BLaER1 treated with 17β-estradiol and CSF1 and Interleukin-3, amounts not matched to agents 10 nM and 100 nM (cell line): Measurements from ENCODE around the gene RNF113A.
"Not testable (repeated sequence)": the region's sequence is repeated elsewhere in the genome, so short reads cannot be mapped to it uniquely, and the experiment has no call there.

Experiments
- H3K27ac ChIP-seq, 11 experiments: shearing (Covaris generic); formaldehyde crosslinking; 2 replicates each; pipeline ENCODE4 v1.8.1; 2022
- H3K27me3 ChIP-seq, 11 experiments: shearing (Covaris generic); formaldehyde crosslinking; 2 replicates each; pipeline ENCODE4 v1.8.1; 2022
- H3K36me3 ChIP-seq, 11 experiments: shearing (Covaris generic); formaldehyde crosslinking; 2 replicates each; pipeline ENCODE4 v1.8.1; 2022
- H3K4me1 ChIP-seq, 10 experiments: shearing (Covaris generic); formaldehyde crosslinking; 2 replicates each; pipeline ENCODE4 v1.8.1; 2022
- H3K4me2 ChIP-seq, 11 experiments: shearing (Covaris generic); formaldehyde crosslinking; 2 replicates each; pipeline ENCODE4 v1.8.1; 2022
- H3K4me3 ChIP-seq, 10 experiments: shearing (Covaris generic); formaldehyde crosslinking; 2 replicates each; pipeline ENCODE4 v1.8.1; 2022
- H3K9ac ChIP-seq, 11 experiments: shearing (Covaris generic); formaldehyde crosslinking; 2 replicates each; pipeline ENCODE4 v1.8.1; 2022
- H3K9me3 ChIP-seq, 11 experiments: shearing (Covaris generic); formaldehyde crosslinking; replicated peaks in 1 of 11; 2 replicates each; pipeline ENCODE4 v1.8.1; 2022
- H4K20me1 ChIP-seq, 11 experiments: shearing (Covaris generic); formaldehyde crosslinking; 2 replicates each; pipeline ENCODE4 v1.8.1; 2022
- Cebpa-rat ChIP-seq, 11 experiments: shearing (Covaris generic); IDR thresholded peaks; 2 replicates each; pipeline ENCODE4 v1.8.1; 2022

RNF113A gene

DNA sequence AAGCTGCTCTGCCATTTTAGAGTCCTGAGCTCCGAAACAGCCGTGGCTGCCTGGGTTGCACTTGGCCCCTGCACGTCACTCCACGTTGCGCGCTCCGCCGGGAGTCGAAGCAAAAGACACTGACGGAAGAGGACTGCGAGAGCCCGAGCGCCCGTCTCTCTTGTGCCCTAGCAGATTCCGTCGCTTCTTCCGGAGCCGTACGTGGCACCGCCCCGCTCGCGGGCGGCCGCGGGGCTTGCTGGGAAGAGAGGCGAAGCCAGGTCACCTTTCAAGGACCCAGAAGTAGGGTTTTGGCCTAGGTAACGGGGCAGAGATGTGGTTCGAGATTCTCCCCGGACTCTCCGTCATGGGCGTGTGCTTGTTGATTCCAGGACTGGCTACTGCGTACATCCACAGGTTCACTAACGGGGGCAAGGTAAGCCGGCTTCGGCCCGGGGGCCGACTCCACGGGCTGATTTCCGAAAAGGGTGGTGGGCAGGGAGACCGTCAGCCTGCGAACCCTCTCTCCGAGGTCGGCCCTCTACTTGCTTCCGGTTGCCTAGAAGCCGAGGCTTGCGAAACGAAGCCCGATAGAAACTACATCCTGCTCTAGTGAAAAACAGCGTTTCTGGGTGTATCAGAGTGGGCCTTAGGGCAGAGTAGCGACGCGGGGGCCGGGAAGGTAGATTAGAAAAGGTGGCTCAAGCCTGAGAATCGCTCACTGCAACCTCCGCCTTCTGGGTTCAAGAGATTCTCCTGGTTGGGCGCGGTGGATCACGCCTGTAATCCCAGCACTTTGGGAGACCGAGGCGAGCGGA lies at the start of gene RNF113A, which contains the start of gene NDUFA1:
RNF113A (minus strand) TSS at position 135 of the 797 bp plus-strand sequence; CDS start at position 15, 120 bp downstream.
NDUFA1 (plus strand) TSS at position 234 of the 797 bp plus-strand sequence; CDS start at position 314, 80 bp downstream.
- peak within 1 kb of the TSS; percentile 89 to 95 (median 92) for H3K27ac ChIP-seq
- peaks cover 8 to 22% (median 13%) of the 10 kb centered on the region in 10 experiments; a peak in 17 of 20 replicates for H3K4me1 ChIP-seq
- peak in 2 of 11 experiments; percentile 12 to 23; a peak in 1 of 22 replicates for TF ChIP-seq Cebpa-rat (IDR thresholded peaks at IDR 0.05)
- peak within 1 kb of the TSS; percentile 62 to 78 (median 72) for H3K4me3 ChIP-seq
- peaks cover 12 to 37% (median 23%) of the 10 kb centered on the region in 11 experiments; a peak in 18 of 22 replicates for H3K36me3 ChIP-seq
- no peaks in the 10 kb centered on the region for H3K27me3 ChIP-seq
- H3K9ac ChIP-seq = peak within 1 kb of the TSS; percentile 85 to 94 (median 90)
- H4K20me1 ChIP-seq = peaks cover 11 to 56% (median 36%) of the 10 kb centered on the region in 11 experiments; a peak in 19 of 22 replicates
- H3K4me2 ChIP-seq = peak within 1 kb of the TSS; percentile 66 to 89 (median 75)
- peaks cover 0 to 15% (median 6%) of the 10 kb centered on the region in 11 experiments; a peak in 8 of 22 replicates for H3K9me3 ChIP-seq

- peak in 7 of 11 experiments; percentile 52 to 86 (median 66); a peak in 9 of 22 replicates for TF ChIP-seq Cebpa-rat (IDR thresholded peaks at IDR 0.05)
- Histone ChIP-seq H3K9ac (no peak overlapping the region), H3K9me3 (no peaks in the 10 kb centered on the region), H3K4me2 (no peak overlapping the region), H3K4me1 (no peaks in the 10 kb centered on the region), H3K27me3 (no peaks in the 10 kb centered on the region), H3K36me3 (peaks cover 0 to 18% (median 0%) of the 10 kb centered on the region in 11 experiments; a peak in 6 of 22 replicates), H4K20me1 (no peaks in the 10 kb centered on the region), H3K4me3 (no peak overlapping the region), H3K27ac (no peak overlapping the region)
Observed at GRCh38 chrX:119919835-119920585, 48.5 kb upstream of the RNF113A start.

GRCh38 chrX:119917877-119918276 lies 46.3 kb upstream of the RNF113A start:
- H3K27ac ChIP-seq = no peak overlapping the region

GRCh38 chrX:119916310-119916709 lies 44.8 kb upstream of the RNF113A start:
- Histone ChIP-seq H3K4me2 (no peak overlapping the region), H3K27ac (no peak overlapping the region), H3K9me3 (no peaks in the 10 kb centered on the region), H3K4me1 (no peaks in the 10 kb centered on the region), H4K20me1 (no peaks in the 10 kb centered on the region), H3K36me3 (no peaks in the 10 kb centered on the region), H3K4me3 (no peak overlapping the region), H3K9ac (no peak overlapping the region), H3K27me3 (no peaks in the 10 kb centered on the region)
- TF ChIP-seq Cebpa-rat (IDR thresholded peaks at IDR 0.05) = no peak

More at GRCh38 chrX:119917877-119918276, 46.3 kb upstream of the RNF113A start:
- Histone ChIP-seq H3K4me3 (no peak overlapping the region), H3K36me3 (0 out of 22 replicates have a peak, but pooled peaks cover 0 to 7% (median 0%) of the 10 kb centered on the region in 11 experiments), H3K4me2 (no peak overlapping the region), H3K4me1 (no peaks in the 10 kb centered on the region), H3K9me3 (no peaks in the 10 kb centered on the region), H4K20me1 (no peaks in the 10 kb centered on the region), H3K9ac (no peak overlapping the region), H3K27me3 (no peaks in the 10 kb centered on the region)
- TF ChIP-seq Cebpa-rat (IDR thresholded peaks at IDR 0.05) = no peak

DNA sequence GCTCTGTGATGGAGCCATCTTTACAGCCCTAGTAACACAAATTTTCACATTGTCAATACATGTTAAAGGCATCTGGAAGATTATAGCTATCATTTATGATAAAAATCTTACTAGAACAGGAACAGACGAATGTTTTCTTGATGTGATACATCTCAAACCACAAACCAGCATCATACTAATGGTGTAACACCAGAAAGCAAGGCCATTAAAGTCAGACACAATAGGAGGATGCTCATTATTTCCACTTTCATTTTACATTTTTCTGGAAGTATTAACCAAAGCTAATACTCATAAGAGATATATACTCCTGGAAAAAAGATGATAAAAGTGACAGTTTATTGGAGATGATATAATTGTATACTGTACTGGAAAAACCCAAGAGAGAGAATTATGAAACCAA lies 29.4 kb upstream of the RNF113A start:
- Histone ChIP-seq H3K4me3 (no peak overlapping the region), H3K27ac (no peak overlapping the region), H3K9me3 (no peaks in the 10 kb centered on the region), H3K4me2 (no peak overlapping the region), H3K27me3 (no peaks in the 10 kb centered on the region), H4K20me1 (no peaks in the 10 kb centered on the region), H3K4me1 (peaks cover 0 to 15% (median 0%) of the 10 kb centered on the region in 10 experiments; a peak in 5 of 20 replicates), H3K36me3 (no peaks in the 10 kb centered on the region), H3K9ac (no peak overlapping the region)
- no peak for TF ChIP-seq Cebpa-rat (IDR thresholded peaks at IDR 0.05)

DNA sequence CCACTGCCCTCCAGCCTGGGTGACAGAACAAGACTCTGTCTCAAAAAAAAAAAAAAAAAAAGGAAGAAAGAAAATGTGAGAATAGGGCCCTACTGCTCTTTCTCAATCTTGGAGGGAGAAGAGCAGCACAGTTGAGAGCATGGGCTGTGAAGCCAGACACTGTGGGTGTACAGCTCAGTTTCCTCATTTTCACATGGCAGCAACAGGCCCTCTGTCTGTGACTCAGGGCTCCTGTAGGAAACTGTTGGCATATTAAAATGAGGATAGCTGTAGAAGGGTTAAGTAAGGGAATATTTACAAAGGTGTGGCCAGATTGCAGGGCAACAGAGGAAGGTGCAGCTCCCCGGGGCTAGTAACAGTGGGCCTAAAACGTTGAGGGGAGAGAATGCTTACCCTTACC lies 27.6 kb upstream of the RNF113A start:
- no peak overlapping the region for H3K9ac ChIP-seq
- no peak overlapping the region for H3K4me3 ChIP-seq
- no peak overlapping the region for H3K27ac ChIP-seq
- no peaks in the 10 kb centered on the region for H3K27me3 ChIP-seq
- H3K4me2 ChIP-seq = peak overlapping the region in 3 of 11 experiments; percentile 1 to 67 (median 31); a peak in 3 of 22 replicates
- no peaks in the 10 kb centered on the region for H3K9me3 ChIP-seq
- H4K20me1 ChIP-seq = no peaks in the 10 kb centered on the region
- H3K36me3 ChIP-seq = no peaks in the 10 kb centered on the region
- peaks cover 0 to 15% (median 0%) of the 10 kb centered on the region in 10 experiments; a peak in 5 of 20 replicates for H3K4me1 ChIP-seq
- no peak for TF ChIP-seq Cebpa-rat (IDR thresholded peaks at IDR 0.05)

DNA sequence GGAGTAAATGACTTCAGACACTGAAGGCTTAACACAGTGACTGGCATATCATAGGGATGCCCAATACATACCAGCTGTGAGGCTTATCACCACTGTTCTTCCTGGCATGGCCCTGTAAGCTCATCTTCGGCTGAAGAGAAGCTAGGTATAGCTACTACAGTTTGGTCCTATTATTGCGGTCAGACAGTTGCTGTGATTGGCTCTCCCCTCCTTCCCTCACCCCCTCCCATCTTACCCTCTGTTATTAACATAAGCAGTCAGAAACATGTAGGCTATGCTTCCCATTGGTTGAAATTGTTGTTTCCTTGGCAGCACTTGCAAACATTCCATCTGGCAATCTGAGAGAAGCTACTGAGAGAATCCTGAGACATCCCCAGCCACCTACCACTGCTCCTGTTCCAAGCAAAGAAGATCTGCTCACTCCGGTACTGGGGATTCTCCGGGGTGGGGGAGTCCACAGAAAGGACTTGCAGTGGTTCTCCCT lies 24.4 kb upstream of the RNF113A start, which contains the start of gene AKAP14:
AKAP14 (plus strand) TSS at position 51 of the 484 bp plus-strand sequence. CDS start 7,331 bp downstream, outside the sequence.
- Histone ChIP-seq H3K4me3 (no peak within 1 kb of the TSS), H3K4me2 (no peak within 1 kb of the TSS)

GRCh38 chrX:119891961-119892692 lies 20.6 kb upstream of the RNF113A start:
- H3K4me1 ChIP-seq, H3K4me3 ChIP-seq, H3K4me2 ChIP-seq, H3K9ac ChIP-seq, H3K9me3 ChIP-seq, H3K36me3 ChIP-seq, H4K20me1 ChIP-seq, H3K27ac ChIP-seq: not testable (repeated sequence)
- peaks cover 0 to 15% (median 4%) of the 10 kb centered on the region in 11 experiments; a peak in 14 of 22 replicates for H3K27me3 ChIP-seq

More for the DNA sequence above, 24.4 kb upstream of the RNF113A start, which contains the start of gene AKAP14:
- Histone ChIP-seq H3K27ac (no peak within 1 kb of the TSS), H3K9ac (no peak within 1 kb of the TSS), H3K36me3 (no peaks in the 10 kb centered on the region), H3K9me3 (no peaks in the 10 kb centered on the region), H4K20me1 (no peaks in the 10 kb centered on the region), H3K27me3 (no peaks in the 10 kb centered on the region), H3K4me1 (peaks cover 0 to 15% (median 0%) of the 10 kb centered on the region in 10 experiments; a peak in 5 of 20 replicates)
- no peak for TF ChIP-seq Cebpa-rat (IDR thresholded peaks at IDR 0.05)

DNA sequence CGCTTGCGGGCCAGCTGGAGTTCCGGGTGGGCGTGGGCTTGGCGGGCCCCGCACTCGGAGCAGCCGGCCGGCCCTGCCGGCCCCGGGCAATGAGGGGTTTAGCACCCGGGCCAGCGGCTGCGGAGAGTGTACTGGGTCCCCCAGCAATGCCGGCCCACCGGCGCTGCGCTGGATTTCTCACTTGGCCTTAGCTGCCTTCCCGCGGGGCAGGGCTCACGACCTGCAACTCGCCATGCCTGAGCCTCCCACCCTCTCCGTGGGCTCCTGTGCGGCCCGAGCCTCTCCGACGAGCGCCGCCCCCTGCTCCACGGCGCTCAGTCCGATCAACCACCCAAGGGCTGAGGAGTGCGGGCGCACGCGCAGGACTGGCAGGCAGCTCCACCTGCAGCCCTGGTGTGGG lies 19.1 kb upstream of the RNF113A start:
- H3K4me1 ChIP-seq, H3K9ac ChIP-seq, H4K20me1 ChIP-seq, H3K4me3 ChIP-seq, H3K36me3 ChIP-seq, H3K27ac ChIP-seq, H3K4me2 ChIP-seq, H3K9me3 ChIP-seq: not testable (repeated sequence)
- peaks cover 0 to 15% (median 4%) of the 10 kb centered on the region in 11 experiments; a peak in 14 of 22 replicates for H3K27me3 ChIP-seq
